NB4 (cell line): ENCODE data around the gene PEMT.

ENCODE experiments used
- CTCF ChIP-seq: IDR thresholded peaks from one replicate; pipeline ENCODE4 v1.5.1; 2012; ENCODE audit warnings: low read depth, low read length
- MAX ChIP-seq: IDR thresholded peaks from 2 replicates; pipeline ENCODE4 v1.6.1; 2011; ENCODE audit warnings: low read depth, low read length
- POLR2A ChIP-seq: IDR thresholded peaks from 2 replicates; pipeline ENCODE4 v1.6.1; 2011; ENCODE audit warnings: mild to moderate bottlenecking; ENCODE audit not compliant: insufficient read length; ENCODE audit errors: extremely low read depth

GRCh38 chr17:17502741-17503565 is 88.6 kb downstream of the PEMT start:
- TF ChIP-seq CTCF (no peak), POLR2A (no peak), MAX (no peak)
